ENCODE results near the gene DNAJC9. TPM values are rescaled to one million over a fixed set of nuclear protein-coding genes. Genes with fewer than 3 reads are reported as not detected.
A peak's percentile ranks its signal among the peaks of the same experiment; 100 is the strongest.

Gene DNAJC9
- polyA plus RNA-seq, 2 of the 4 experiments (the other 2 are of a cell fraction), result 45.6 to 56.3 TPM

DNA sequence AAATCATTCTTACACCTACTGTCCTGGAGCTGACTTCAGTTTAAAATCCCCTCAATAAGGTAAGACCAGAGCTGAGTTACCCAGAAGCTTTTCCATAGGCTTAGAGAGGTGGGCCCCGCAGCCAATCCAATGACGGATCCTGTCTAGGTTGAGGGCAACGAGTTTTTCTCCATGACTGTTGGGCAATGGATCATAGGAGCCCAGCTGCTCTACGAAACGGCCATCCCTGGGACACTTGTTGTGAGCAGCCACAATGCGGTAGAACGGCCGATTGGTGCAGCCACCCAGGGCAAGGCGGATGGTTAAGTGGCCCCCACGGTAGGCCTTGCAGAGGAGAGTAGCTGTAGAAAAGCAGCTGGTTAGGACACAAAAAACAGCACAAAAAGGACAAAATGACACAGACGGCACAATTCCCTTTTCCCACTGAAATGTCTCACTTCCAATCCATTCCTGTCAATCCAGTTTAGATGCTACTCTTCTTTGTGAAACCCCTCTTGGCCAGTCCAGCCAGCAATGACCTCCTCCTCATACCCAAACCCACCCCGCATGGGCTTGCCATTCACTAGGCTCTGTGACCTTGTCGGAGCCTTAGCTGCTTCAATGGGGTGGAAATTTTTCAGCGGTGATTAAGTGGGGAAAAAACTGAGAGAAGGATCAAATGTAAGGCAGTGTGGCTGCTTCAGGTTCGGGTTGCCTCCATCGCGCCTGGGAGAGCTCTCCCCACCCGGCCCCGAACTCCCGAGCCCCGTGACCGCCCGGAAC is 4.8 kb upstream of the DNAJC9 start:
- CTCF ChIA-PET, result interaction anchor here (0.7 to 1.6 kb wide), 5 partner anchors 9 to 88 kb away, joined by 3 to 6 read pairs (median 3); no protein-coding TSS in a partner anchor
- WGBS (ENCODE audit: missing lambda C conversion rate), result 2% methylated on average over 19 of the region's 23 CpGs
- POLR2A ChIA-PET, result interaction anchor here (0.7 to 2.3 kb wide), 7 partner anchors 10 to 479 kb away, joined by 3 to 11 read pairs (median 4); partner anchors contain the start of gene CFAP70
- H3K4me2 ChIP-seq, result peak overlapping the region; percentile 98
- H3K4me3 ChIP-seq, result peak overlapping the region; percentile 94
- no peaks in the 10 kb centered on the region for H3K9me3 ChIP-seq
- peak overlapping the region; percentile 94 to 95 for H3K27ac ChIP-seq
- TF ChIP-seq, protein P1, sequence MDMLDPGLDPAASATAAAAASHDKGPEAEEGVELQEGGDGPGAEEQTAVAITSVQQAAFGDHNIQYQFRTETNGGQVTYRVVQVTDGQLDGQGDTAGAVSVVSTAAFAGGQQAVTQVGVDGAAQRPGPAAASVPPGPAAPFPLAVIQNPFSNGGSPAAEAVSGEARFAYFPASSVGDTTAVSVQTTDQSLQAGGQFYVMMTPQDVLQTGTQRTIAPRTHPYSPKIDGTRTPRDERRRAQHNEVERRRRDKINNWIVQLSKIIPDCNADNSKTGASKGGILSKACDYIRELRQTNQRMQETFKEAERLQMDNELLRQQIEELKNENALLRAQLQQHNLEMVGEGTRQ (IDR thresholded peaks at IDR 0.05), result no peak
- TF ChIP-seq FOSB (CRISPR knock-in tag; IDR thresholded peaks at IDR 0.05), result peak; percentile 68; the same call in 1 of the 2 replicates
- TF ChIP-seq POLR2A (IDR thresholded peaks at IDR 0.05; ENCODE audit: low read length), result peak; percentile 35
- TF ChIP-seq CHD2 (IDR thresholded peaks at IDR 0.05; ENCODE audit: low read length, partially characterized antibody), result no peak
- DNase-seq (ENCODE audit: low read depth in 1 of 2, low spot score in 1 of 2), result peak; percentile 36 to 42
- H3K4me1 ChIP-seq, result peaks cover 28% of the 10 kb centered on the region
- FAIRE-seq, result no peak
- ATAC-seq, result peak; percentile 84

DNA sequence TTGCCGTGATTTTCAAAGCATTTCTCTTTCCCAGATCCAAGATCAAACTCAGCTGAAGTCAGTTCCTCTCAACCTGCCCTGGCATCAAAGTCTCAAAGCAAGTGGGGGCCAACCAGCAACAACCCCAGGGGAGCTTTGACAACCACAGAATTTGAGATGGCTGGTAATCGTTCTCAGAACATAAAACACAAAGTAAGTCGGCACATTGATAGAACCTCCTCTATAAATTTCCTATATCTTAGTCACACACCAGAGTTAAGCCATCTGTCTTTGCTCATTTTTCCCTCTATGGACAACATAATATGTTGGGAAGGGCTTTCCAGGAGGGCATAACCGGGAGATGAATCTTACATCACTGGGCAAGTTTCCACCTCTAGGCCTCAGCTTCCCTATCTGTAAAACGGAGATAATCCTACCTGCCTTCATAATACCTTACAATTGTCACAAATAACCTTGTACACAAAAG is 1.2 kb upstream of the DNAJC9 start:
- H3K4me2 ChIP-seq, result peak overlapping the region; percentile 87
- H3K9me3 ChIP-seq, result no peaks in the 10 kb centered on the region
- no peak overlapping the region for H3K4me3 ChIP-seq
- H3K4me1 ChIP-seq, result peaks cover 36% of the 10 kb centered on the region
- FAIRE-seq, result no peak
- ChIA-PET POLR2A (interaction anchor here (2.0 kb wide), 1 partner anchor 12 kb away, joined by 4 read pairs; no protein-coding TSS in a partner anchor), CTCF (interaction anchor here (1.7 kb wide), 2 partner anchors 8 to 15 kb away, joined by 4 to 10 read pairs; no protein-coding TSS in a partner anchor)
- WGBS (ENCODE audit: missing lambda C conversion rate), result 58% methylated on average over 5 of the region's 5 CpGs
- H3K27ac ChIP-seq, result peak overlapping the region; percentile 88 to 89; a peak in 4 of 6 replicates
- ATAC-seq, result no peak
- DNase-seq (ENCODE audit: low read depth in 1 of 2, low spot score in 1 of 2), result no peak
- TF ChIP-seq RNF2 (IDR thresholded peaks at IDR 0.05; ENCODE audit: borderline replicate concordance, low read depth) (no peak), SMC3 (IDR thresholded peaks at IDR 0.05) (no peak), FOSB (CRISPR knock-in tag; IDR thresholded peaks at IDR 0.05) (no peak)
- TF ChIP-seq, protein P2, sequence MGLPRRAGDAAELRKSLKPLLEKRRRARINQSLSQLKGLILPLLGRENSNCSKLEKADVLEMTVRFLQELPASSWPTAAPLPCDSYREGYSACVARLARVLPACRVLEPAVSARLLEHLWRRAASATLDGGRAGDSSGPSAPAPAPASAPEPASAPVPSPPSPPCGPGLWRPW (IDR thresholded peaks at IDR 0.05), result no peak

DNA sequence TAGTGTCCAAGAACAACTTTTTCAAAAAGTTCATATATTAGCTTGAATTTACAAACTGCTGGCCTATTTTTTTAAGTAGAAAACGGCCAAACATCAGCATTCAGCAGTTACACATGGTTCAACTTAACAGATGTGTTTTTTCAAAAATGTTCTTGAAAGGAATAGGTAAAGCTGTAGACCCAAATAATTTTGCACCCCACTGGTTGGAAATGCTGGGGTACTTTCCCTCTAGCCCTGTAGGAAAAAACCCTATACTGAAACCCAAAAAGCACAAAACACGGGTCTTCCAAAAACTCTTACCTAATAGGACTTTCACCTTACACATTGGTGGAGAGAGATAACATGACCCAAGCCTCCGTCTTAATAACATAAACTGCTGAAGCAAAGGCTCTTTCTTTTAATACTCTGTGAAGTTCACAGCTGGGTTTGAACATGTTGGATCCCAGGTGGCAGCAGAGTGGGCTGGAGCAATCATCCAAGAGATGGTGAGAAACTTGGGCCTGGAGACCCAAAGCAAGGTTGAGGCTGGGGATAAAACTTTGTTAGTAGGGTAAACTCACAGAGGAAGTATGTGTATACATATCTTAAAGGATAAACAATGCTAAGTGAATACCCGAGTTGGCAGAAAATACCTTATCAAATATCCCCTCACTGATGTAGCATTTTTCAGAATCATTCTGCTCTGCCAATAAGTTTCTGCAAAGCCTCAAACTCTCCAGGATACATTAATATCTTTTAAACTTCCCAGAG is 629 bp upstream of the DNAJC9 start:
- Histone ChIP-seq H3K27ac (peak overlapping the region; percentile 88 to 89), H3K4me2 (peak overlapping the region; percentile 87), H3K4me3 (peak overlapping the region; percentile 78), H3K4me1 (peaks cover 36% of the 10 kb centered on the region), H3K9me3 (no peaks in the 10 kb centered on the region)
- TF ChIP-seq ZSCAN20 (CRISPR knock-in tag; IDR thresholded peaks at IDR 0.05) (no peak), HOXA7 (CRISPR knock-in tag; IDR thresholded peaks at IDR 0.05) (0 out of 2 replicates have a peak, but pooled peaks have one; percentile 51), NR3C1 (IDR thresholded peaks at IDR 0.05) (no peak), MAFK (IDR thresholded peaks at IDR 0.05; ENCODE audit: partially characterized antibody) (peak; percentile 70)
- TF ChIP-seq, protein P3, sequence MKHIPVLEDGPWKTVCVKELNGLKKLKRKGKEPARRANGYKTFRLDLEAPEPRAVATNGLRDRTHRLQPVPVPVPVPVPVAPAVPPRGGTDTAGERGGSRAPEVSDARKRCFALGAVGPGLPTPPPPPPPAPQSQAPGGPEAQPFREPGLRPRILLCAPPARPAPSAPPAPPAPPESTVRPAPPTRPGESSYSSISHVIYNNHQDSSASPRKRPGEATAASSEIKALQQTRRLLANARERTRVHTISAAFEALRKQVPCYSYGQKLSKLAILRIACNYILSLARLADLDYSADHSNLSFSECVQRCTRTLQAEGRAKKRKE (CRISPR knock-in tag; IDR thresholded peaks at IDR 0.05; ENCODE audit: low read depth), result no peak
- TF ChIP-seq, protein P4, sequence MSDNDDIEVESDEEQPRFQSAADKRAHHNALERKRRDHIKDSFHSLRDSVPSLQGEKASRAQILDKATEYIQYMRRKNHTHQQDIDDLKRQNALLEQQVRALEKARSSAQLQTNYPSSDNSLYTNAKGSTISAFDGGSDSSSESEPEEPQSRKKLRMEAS (IDR thresholded peaks at IDR 0.05), result no peak
- ChIA-PET POLR2A (interaction anchor here (0.6 to 2.1 kb wide), 20 partner anchors 9 to 378 kb away, joined by 3 to 15 read pairs (median 4); partner anchors contain the start of genes ANXA7, CFAP70, ECD and FAM149B1), CTCF (interaction anchor here (1.7 kb wide), 2 partner anchors 8 to 16 kb away, joined by 4 to 10 read pairs; no protein-coding TSS in a partner anchor)
- DNase-seq (ENCODE audit: low read depth in 1 of 2, low spot score in 1 of 2) (no peak), ATAC-seq (no peak), FAIRE-seq (no peak)
- WGBS (ENCODE audit: missing lambda C conversion rate), result 38% methylated on average over 4 of the region's 4 CpGs

DNA sequence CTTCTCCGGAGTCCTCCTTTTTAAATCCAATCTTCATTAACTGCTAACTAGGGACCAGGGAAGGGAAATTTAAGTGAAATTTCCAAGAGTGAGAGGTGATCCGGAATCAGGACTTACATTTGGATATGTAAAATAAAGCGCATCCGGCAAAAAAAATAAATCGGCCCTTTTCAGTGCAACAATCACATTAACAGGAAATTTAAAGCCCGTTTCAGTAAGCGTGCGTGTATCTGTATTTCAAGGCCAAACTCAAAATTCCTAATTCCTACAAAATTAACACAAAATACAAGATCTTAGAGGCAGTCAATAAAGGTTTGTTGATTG is 771 bp downstream of the DNAJC9 start:
- ATAC-seq, result no peak
- TF ChIP-seq HOXA7 (CRISPR knock-in tag; IDR thresholded peaks at IDR 0.05) (no peak), EHF (CRISPR knock-in tag; IDR thresholded peaks at IDR 0.05) (no peak), HOXB13 (CRISPR knock-in tag; IDR thresholded peaks at IDR 0.05; ENCODE audit: low read depth) (no peak), RAD21 (conservative IDR thresholded peaks at IDR 0.05 in 1 of 2, IDR thresholded peaks at IDR 0.05 in 1 of 2) (no peak), SMC3 (IDR thresholded peaks at IDR 0.05) (no peak), CBX2 (IDR thresholded peaks at IDR 0.05; ENCODE audit: borderline replicate concordance, low read depth) (no peak)
- TF ChIP-seq, protein P2 (IDR thresholded peaks at IDR 0.05), result no peak
- TF ChIP-seq, protein P4 (IDR thresholded peaks at IDR 0.05), result no peak
- DNase-seq (ENCODE audit: low read depth in 1 of 2, low spot score in 1 of 2), result no peak
- Histone ChIP-seq H3K27ac (peak overlapping the region; percentile 88 to 89), H3K4me3 (peak overlapping the region; percentile 78), H3K4me1 (peaks cover 33% of the 10 kb centered on the region), H3K4me2 (peak overlapping the region; percentile 87), H3K9me3 (no peaks in the 10 kb centered on the region)
- ChIA-PET CTCF (interaction anchor here (1.6 kb wide), 1 partner anchor 78 kb away, joined by 5 read pairs; no protein-coding TSS in a partner anchor), POLR2A (interaction anchor here (1.2 to 2.1 kb wide), 12 partner anchors 8 to 249 kb away, joined by 3 to 15 read pairs (median 6); partner anchors contain the start of genes ANXA7, CFAP70, ECD and FAM149B1)
- FAIRE-seq, result no peak
- WGBS (ENCODE audit: missing lambda C conversion rate), result 4% methylated on average over 8 of the region's 8 CpGs

All from A549 (cell line).